Duodenal mucosa (tissue), 2 donors: ENCODE measurements around the gene PDCD7.
"Not testable (repeated sequence)": the region's sequence is repeated elsewhere in the genome, so short reads cannot be mapped to it uniquely, and the experiment has no call there.

ENCODE experiments used
- H3K27ac ChIP-seq: one replicate; pipeline ENCODE4 v1.7.0; 2013; ENCODE audit warnings: low read depth, low read length
- H3K27me3 ChIP-seq, 2 donors: one replicate each; pipeline ENCODE4 v1.7.0; 2013; ENCODE audit warnings: low read length in 2 of 2, control low read depth in 1 of 2; ENCODE audit not compliant: insufficient read depth in 2 of 2, control insufficient read depth in 1 of 2
- H3K36me3 ChIP-seq, 2 donors: one replicate each; pipeline ENCODE4 v1.7.0; 2013; ENCODE audit warnings: low read length in 2 of 2, control low read depth in 1 of 2; ENCODE audit not compliant: insufficient read depth in 2 of 2, control insufficient read depth in 1 of 2
- H3K4me1 ChIP-seq, 2 donors: one replicate each; pipeline ENCODE4 v1.7.0; 2013; ENCODE audit warnings: low read length in 2 of 2, control low read depth in 1 of 2; ENCODE audit not compliant: insufficient read depth in 2 of 2, control insufficient read depth in 1 of 2
- H3K4me3 ChIP-seq, 2 donors: one replicate each; pipeline ENCODE4 v1.7.0; 2013; ENCODE audit warnings: low read length in 2 of 2, low read depth in 1 of 2
- H3K9ac ChIP-seq, 2 donors: one replicate each; pipeline ENCODE4 v1.7.0; 2013; ENCODE audit warnings: low read length in 2 of 2, low read depth in 1 of 2
- H3K9me3 ChIP-seq, 2 donors: one replicate each; pipeline ENCODE4 v1.7.0; 2013; ENCODE audit warnings: low read length in 2 of 2, control low read depth in 1 of 2; ENCODE audit not compliant: control insufficient read depth in 1 of 2

The PDCD7 gene

DNA sequence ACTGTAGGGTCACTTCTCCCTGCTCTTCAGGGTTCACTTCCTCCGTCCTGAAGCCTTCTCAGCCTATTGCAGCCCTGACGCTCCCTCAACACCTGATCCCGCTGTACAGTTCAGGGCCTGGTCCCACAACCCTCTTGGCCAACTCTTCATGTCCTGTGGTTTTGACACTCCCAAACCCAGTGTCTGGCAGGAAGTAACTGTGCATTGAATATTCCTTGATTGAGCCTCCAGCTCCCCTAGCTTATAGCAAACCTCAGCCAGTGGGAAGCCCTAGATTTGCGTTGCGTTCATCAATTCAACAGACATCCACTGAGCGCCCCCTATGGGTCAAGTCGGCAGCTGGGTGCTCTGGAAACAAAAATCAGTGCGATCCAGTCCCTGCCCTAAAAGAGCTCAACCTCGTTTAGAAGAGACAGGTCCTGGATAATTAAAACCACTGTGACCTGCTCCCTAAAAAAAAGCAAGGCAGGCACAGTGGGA lies 32.2 kb downstream of the PDCD7 start:
- H3K27me3 ChIP-seq: no peaks in the 10 kb centered on the region
- H3K9ac ChIP-seq: no peak overlapping the region
- H3K4me1 ChIP-seq: peaks cover 0 to 8% of the 10 kb centered on the region in 2 donors
- no peak overlapping the region for H3K27ac ChIP-seq
- H3K36me3 ChIP-seq: peaks cover 25 to 43% of the 10 kb centered on the region in 2 donors
- H3K4me3 ChIP-seq: no peak overlapping the region
- H3K9me3 ChIP-seq: no peaks in the 10 kb centered on the region

- H3K9ac ChIP-seq: no peak overlapping the region
- H3K4me1 ChIP-seq: peaks cover 7 to 9% of the 10 kb centered on the region in 2 donors
- no peaks in the 10 kb centered on the region for H3K9me3 ChIP-seq
- no peaks in the 10 kb centered on the region for H3K27me3 ChIP-seq
- H3K27ac ChIP-seq: no peak overlapping the region
- H3K36me3 ChIP-seq: peaks cover 25 to 35% of the 10 kb centered on the region in 2 donors
- H3K4me3 ChIP-seq: no peak overlapping the region
Measured at GRCh38 chr15:65100442-65100841, 33.2 kb downstream of the PDCD7 start.

GRCh38 chr15:65099801-65100200 lies 33.8 kb downstream of the PDCD7 start:
- Histone ChIP-seq H3K4me1 (peaks cover 13 to 16% of the 10 kb centered on the region in 2 donors), H3K36me3 (peaks cover 25 to 35% of the 10 kb centered on the region in 2 donors)
- H3K9me3 ChIP-seq, H3K4me3 ChIP-seq, H3K27me3 ChIP-seq, H3K27ac ChIP-seq, H3K9ac ChIP-seq: not testable (repeated sequence)

DNA sequence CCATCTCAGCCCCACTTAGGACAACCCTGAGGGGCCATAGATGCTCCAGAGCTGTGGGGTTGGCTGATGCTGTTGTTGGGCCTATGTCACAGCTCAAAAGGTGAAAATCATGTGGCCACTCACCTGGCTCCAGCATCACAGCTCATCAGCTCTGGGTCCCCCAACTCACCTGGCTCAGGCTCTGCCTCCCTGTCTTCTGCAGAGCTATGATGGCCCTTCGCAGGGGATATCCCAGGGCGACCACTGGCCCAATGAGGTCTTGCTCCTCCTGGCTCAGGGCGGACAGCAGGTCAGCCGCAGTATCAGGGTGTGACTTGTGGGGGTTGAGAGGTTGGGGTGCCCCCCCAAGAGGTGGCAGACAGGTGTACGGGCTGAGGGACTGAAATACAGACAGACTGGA lies 34.3 kb downstream of the PDCD7 start:
- Histone ChIP-seq H3K27ac (no peak overlapping the region), H3K4me3 (no peak overlapping the region), H3K36me3 (peaks cover 25 to 35% of the 10 kb centered on the region in 2 donors)

GRCh38 chr15:65097651-65098263 lies 35.9 kb downstream of the PDCD7 start:
- no peak overlapping the region for H3K27ac ChIP-seq
- no peak overlapping the region for H3K4me3 ChIP-seq
- H3K27me3 ChIP-seq: no peaks in the 10 kb centered on the region
- peaks cover 20 to 29% of the 10 kb centered on the region in 2 donors for H3K36me3 ChIP-seq
- no peaks in the 10 kb centered on the region for H3K9me3 ChIP-seq
- H3K4me1 ChIP-seq: peaks cover 22 to 23% of the 10 kb centered on the region in 2 donors
- H3K9ac ChIP-seq: no peak overlapping the region

More for the DNA sequence above, 34.3 kb downstream of the PDCD7 start:
- H3K4me1 ChIP-seq: peaks cover 18 to 19% of the 10 kb centered on the region in 2 donors
- H3K9me3 ChIP-seq: no peaks in the 10 kb centered on the region
- H3K27me3 ChIP-seq: no peaks in the 10 kb centered on the region
- H3K9ac ChIP-seq: no peak overlapping the region

GRCh38 chr15:65096481-65097385 lies 36.9 kb downstream of the PDCD7 start:
- Histone ChIP-seq H3K36me3 (peaks cover 20 to 29% of the 10 kb centered on the region in 2 donors), H3K4me1 (peaks cover 22 to 23% of the 10 kb centered on the region in 2 donors), H3K9ac (no peak overlapping the region), H3K27ac (no peak overlapping the region), H3K27me3 (no peaks in the 10 kb centered on the region), H3K9me3 (no peaks in the 10 kb centered on the region), H3K4me3 (no peak overlapping the region)

DNA sequence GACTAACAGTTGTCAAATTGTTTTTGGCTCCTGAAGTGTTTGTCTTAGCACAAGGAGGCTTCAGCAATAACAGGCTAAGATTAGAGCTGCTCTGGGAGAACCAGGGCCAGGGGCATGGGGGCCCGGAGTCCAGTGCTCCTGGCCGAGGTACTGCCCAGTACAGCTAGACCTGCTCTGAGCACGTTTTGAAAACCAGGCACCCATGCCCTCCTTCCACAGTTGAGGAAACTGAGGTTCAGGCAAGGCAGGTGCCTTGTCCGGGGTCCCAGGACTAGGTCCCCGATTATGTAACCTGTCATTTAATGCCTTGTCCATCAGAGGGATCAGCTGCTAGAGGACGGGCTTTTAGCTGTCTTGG lies 37.9 kb downstream of the PDCD7 start:
- H3K27ac ChIP-seq: no peak overlapping the region
- H3K9me3 ChIP-seq: no peaks in the 10 kb centered on the region
- H3K4me3 ChIP-seq: no peak overlapping the region
- H3K27me3 ChIP-seq: no peaks in the 10 kb centered on the region
- H3K4me1 ChIP-seq: peaks cover 21 to 22% of the 10 kb centered on the region in 2 donors
- peaks cover 20 to 24% of the 10 kb centered on the region in 2 donors for H3K36me3 ChIP-seq
- no peak overlapping the region for H3K9ac ChIP-seq

DNA sequence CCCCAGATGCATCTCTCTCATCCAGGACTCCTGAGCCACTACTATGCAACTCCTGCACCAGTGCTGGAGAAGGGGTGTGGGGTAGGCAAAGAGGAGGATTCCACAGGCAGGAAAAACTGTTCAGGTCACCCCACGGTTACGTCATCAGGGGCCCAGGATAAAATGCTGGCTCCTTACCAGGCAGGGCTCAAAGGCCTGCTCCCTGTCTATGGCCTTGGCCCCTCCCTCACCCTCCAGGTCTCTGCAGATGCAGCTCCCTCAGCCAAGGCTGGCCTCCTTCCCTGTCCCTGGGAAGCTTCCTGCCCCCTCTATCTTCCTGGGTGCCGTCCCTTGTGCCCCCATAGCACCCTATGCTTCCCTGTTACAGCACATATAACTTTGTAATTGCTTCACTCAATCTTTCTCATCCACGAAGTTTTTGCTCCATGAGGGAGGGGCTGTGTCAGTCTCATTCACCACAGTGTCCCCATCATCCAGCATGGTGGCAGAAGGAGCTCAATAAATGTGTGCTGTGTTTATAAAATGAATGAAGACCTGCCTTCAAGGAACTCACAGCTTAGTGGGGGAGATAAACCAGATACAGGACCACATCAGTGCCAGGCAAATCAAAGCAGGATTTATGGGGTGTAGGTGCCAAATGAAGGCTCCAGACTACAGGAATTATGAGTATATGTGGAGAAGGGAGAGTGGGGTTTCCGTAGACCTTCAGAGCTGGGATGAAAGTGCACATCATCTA lies 38.4 kb downstream of the PDCD7 start:
- H3K4me1 ChIP-seq: peaks cover 15 to 22% of the 10 kb centered on the region in 2 donors
- no peak overlapping the region for H3K27ac ChIP-seq

GRCh38 chr15:65094294-65094995 lies 39.2 kb downstream of the PDCD7 start:
- Histone ChIP-seq H3K27ac (no peak overlapping the region), H3K36me3 (peaks cover 17 to 19% of the 10 kb centered on the region in 2 donors), H3K9me3 (no peaks in the 10 kb centered on the region), H3K27me3 (no peaks in the 10 kb centered on the region), H3K9ac (no peak overlapping the region), H3K4me1 (peaks cover 19 to 29% of the 10 kb centered on the region in 2 donors), H3K4me3 (no peak overlapping the region)

More for the DNA sequence above, 38.4 kb downstream of the PDCD7 start:
- Histone ChIP-seq H3K27me3 (no peaks in the 10 kb centered on the region), H3K4me3 (no peak overlapping the region), H3K36me3 (peaks cover 20 to 21% of the 10 kb centered on the region in 2 donors), H3K9me3 (no peaks in the 10 kb centered on the region), H3K9ac (peak overlapping the region in 1 of 2 donors; percentile 20)
